SU-DHL-6 (cell line): Measurements from ENCODE around the gene TENT4B.

Source experiments
- EZH2phosphoT487 ChIP-seq: fragments of 200-600 bp; sonication (generic), shearing (Covaris generic); conservative IDR thresholded peaks from 2 replicates; pipeline ENCODE4 v1.6.1; 2018; ENCODE audit warnings: mild to moderate bottlenecking, antibody characterized with exemption, low read length, moderate library complexity, mixed read lengths
- TF ChIP-seq, protein P1 (sequence below): fragments of 200-600 bp; sonication (generic); IDR thresholded peaks from one replicate; pipeline ENCODE4 v1.5.1; 2017; ENCODE audit warnings: antibody characterized with exemption, mild to moderate bottlenecking, low read length, moderate library complexity; ENCODE audit not compliant: insufficient read depth, poor library complexity, severe bottlenecking

DNA sequence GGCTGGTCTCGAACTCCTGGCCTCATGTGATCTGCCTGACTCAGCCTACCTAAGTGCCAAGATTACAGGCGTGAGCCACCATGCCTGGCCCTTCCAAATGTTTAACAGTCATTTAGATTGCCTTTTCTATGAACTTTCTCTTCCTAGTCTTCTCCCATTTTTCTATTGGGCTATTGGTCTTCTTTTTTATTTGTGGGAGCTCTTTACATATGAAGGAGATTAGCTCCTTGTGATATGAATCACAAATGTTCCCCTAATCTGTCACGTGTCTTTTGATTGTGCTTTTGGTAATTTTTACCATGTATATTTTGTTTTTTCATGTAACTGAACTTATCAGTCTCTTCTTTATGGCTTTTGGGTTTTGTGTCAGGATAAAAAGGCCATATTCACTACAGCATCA is 125.1 kb downstream of the TENT4B start:
- TF ChIP-seq, protein P1, sequence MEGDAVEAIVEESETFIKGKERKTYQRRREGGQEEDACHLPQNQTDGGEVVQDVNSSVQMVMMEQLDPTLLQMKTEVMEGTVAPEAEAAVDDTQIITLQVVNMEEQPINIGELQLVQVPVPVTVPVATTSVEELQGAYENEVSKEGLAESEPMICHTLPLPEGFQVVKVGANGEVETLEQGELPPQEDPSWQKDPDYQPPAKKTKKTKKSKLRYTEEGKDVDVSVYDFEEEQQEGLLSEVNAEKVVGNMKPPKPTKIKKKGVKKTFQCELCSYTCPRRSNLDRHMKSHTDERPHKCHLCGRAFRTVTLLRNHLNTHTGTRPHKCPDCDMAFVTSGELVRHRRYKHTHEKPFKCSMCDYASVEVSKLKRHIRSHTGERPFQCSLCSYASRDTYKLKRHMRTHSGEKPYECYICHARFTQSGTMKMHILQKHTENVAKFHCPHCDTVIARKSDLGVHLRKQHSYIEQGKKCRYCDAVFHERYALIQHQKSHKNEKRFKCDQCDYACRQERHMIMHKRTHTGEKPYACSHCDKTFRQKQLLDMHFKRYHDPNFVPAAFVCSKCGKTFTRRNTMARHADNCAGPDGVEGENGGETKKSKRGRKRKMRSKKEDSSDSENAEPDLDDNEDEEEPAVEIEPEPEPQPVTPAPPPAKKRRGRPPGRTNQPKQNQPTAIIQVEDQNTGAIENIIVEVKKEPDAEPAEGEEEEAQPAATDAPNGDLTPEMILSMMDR = no peak
- TF ChIP-seq EZH2phosphoT487 = no peak
